HepG2 (cell line): ENCODE results near the gene KLK10. TPM values are rescaled to one million over a fixed set of nuclear protein-coding genes. Genes with fewer than 3 reads are reported as not detected.

ENCODE experiments used
- ATAC-seq: fragments of 200-7000 bp; cut with Tn5 transposase; 3 replicates; pipeline ENCODE4 v1.9.1; 2020; ENCODE audit warnings: mild to moderate bottlenecking, moderate library complexity
- BruUV-seq: library from RNA; stranded (reverse); fragments of 400-500 nt; replicated peaks from 2 replicates; lab custom pipeline; 2021; lab: Mats Ljungman, UMichigan
- CTCF ChIA-PET: fragments of 300-600 bp; formaldehyde crosslinking; extraction: SDS; loops from one replicate; lab custom pipeline; 2021; ENCODE audit warnings: low total read pairs, inconsistent platforms, low intra/inter-chr PET ratio; lab: Yijun Ruan, JAX
- POLR2A ChIA-PET: fragments of 350-600 bp; sonication (Branson Sonifier 250); formaldehyde crosslinking; loops from one replicate; lab custom pipeline; 2020; ENCODE audit warnings: antibody characterized with exemption, inconsistent platforms; lab: Yijun Ruan, JAX
- DNase-seq: peaks from one replicate; pipeline ENCODE4 v3.0.0-alpha.2; 2015; ENCODE audit warnings: low spot score
- FAIRE-seq: peaks from 3 replicates; lab custom pipeline; 2011; peaks lifted over from hg19 to GRCh38; lab: Jason Lieb, UNC
- H2AFZ ChIP-seq: one replicate; pipeline ENCODE4 v1.6.1; 2011; ENCODE audit warnings: low read length, inconsistent platforms
- H3K27ac ChIP-seq: fragments of 300-600 bp; 3 replicates; pipeline ENCODE4 v1.8.0; 2011; ENCODE audit warnings: mixed run types, mild to moderate bottlenecking, mixed read lengths, low read length, inconsistent platforms; ENCODE audit not compliant: insufficient read depth; ENCODE audit errors: extremely low read length
- H3K27me3 ChIP-seq, 2 experiments: fragments of 200-600 bp in 1 of 2; 2 replicates in 1 of 2; 3 replicates in 1 of 2; pipeline versions ENCODE4 v1.6.0 to v1.8.0; 2011; ENCODE audit warnings: low read length in 2 of 2, mild to moderate bottlenecking in 2 of 2, moderate library complexity in 2 of 2, inconsistent platforms in 1 of 2; ENCODE audit not compliant: insufficient read depth in 2 of 2, control insufficient read depth in 1 of 2
- H3K36me3 ChIP-seq, 2 experiments: fragments of 200-600 bp in 1 of 2; replicated peaks in 1 of 2; 2 replicates in 1 of 2; 3 replicates in 1 of 2; pipeline versions ENCODE4 v1.5.1 to v1.8.0; 2011; ENCODE audit warnings: low read length in 2 of 2, inconsistent platforms in 1 of 2; ENCODE audit not compliant: insufficient read depth in 2 of 2, control insufficient read depth in 1 of 2
- H3K4me1 ChIP-seq: 2 replicates; pipeline ENCODE4 v1.5.1; 2012; ENCODE audit warnings: low read length, inconsistent platforms; ENCODE audit not compliant: insufficient read depth
- H3K4me2 ChIP-seq: 2 replicates; pipeline ENCODE4 v1.6.0; 2011; ENCODE audit warnings: low read depth, low read length, inconsistent platforms
- H3K4me3 ChIP-seq, 3 experiments: fragments of 200-600 bp in 1 of 3; sonication (generic), shearing (Covaris generic) in 1 of 3; replicated peaks in 1 of 3; 2 replicates each; pipeline ENCODE4 v1.5.1; 2011 to 2016; ENCODE audit warnings: low read length in 3 of 3, inconsistent platforms in 2 of 3, low read depth in 2 of 3, mild to moderate bottlenecking in 2 of 3, control low read depth in 1 of 3, mixed read lengths in 1 of 3; ENCODE audit not compliant: insufficient read depth in 1 of 3
- H3K79me2 ChIP-seq: one replicate; pipeline ENCODE4 v1.6.1; 2011; ENCODE audit warnings: low read length, inconsistent platforms; ENCODE audit not compliant: insufficient read depth
- H3K9ac ChIP-seq: 2 replicates; pipeline ENCODE4 v1.6.0; 2011; ENCODE audit warnings: mild to moderate bottlenecking, low read depth, low read length, inconsistent platforms; ENCODE audit not compliant: insufficient read depth
- H3K9me3 ChIP-seq: 2 replicates; pipeline ENCODE4 v1.5.1; 2012; ENCODE audit warnings: mild to moderate bottlenecking, low read length
- H4K20me1 ChIP-seq: 2 replicates; pipeline ENCODE4 v1.6.0; 2011; ENCODE audit warnings: inconsistent platforms, mild to moderate bottlenecking, low read length, moderate library complexity; ENCODE audit not compliant: insufficient read depth
- ATF7 ChIP-seq, 2 experiments: fragments of 450-650 bp in 1 of 2; sonication (generic) in 1 of 2; formaldehyde crosslinking in 1 of 2; IDR thresholded peaks; 2 replicates each; pipeline versions ENCODE4 v1.4.0 to v1.6.1; 2016 to 2020; ENCODE audit warnings: antibody characterized with exemption in 1 of 2, mild to moderate bottlenecking in 1 of 2, missing genetic modification reagents in 1 of 2
- BCLAF1 ChIP-seq: fragments of 450-650 bp; IDR thresholded peaks from 2 replicates; pipeline ENCODE4 v1.6.1; 2017; ENCODE audit warnings: mild to moderate bottlenecking
- BRD4 ChIP-seq: sonication (generic); formaldehyde crosslinking; IDR thresholded peaks from 2 replicates; pipeline ENCODE4 v1.4.0; 2020; ENCODE audit warnings: missing genetic modification reagents
- HMG20B ChIP-seq: conservative IDR thresholded peaks from 2 replicates; pipeline ENCODE4 v1.6.1; 2016; ENCODE audit warnings: missing genetic modification reagents, missing compliant biosample characterization
- IRF2 ChIP-seq: IDR thresholded peaks from 2 replicates; pipeline ENCODE4 v1.6.1; 2018; ENCODE audit warnings: missing genetic modification reagents, missing compliant biosample characterization
- RBM22 ChIP-seq: fragments of 200-400 bp; formaldehyde crosslinking; optimal IDR thresholded peaks from 2 replicates; pipeline ENCODE3; 2017; ENCODE audit warnings: mild to moderate bottlenecking, low read length, moderate library complexity
- SMC3 ChIP-seq: IDR thresholded peaks from 2 replicates; pipeline ENCODE4 v1.6.1; 2011; ENCODE audit warnings: low read length, improper control_type of control experiment
- ZNF18 ChIP-seq: sonication (generic); formaldehyde crosslinking; IDR thresholded peaks from 2 replicates; pipeline ENCODE4 v1.8.0; 2022; ENCODE audit warnings: mild to moderate bottlenecking, missing genetic modification reagents; ENCODE audit not compliant: insufficient replicate concordance
- ZNF317 ChIP-seq: sonication (generic); formaldehyde crosslinking; IDR thresholded peaks from 2 replicates; pipeline ENCODE4 v1.5.0; 2020; ENCODE audit warnings: mild to moderate bottlenecking, missing genetic modification reagents
- ZNF580 ChIP-seq: IDR thresholded peaks from 2 replicates; pipeline ENCODE4 v1.6.1; 2016; ENCODE audit warnings: low read depth, borderline replicate concordance
- ZNF773 ChIP-seq: sonication (generic); formaldehyde crosslinking; IDR thresholded peaks from 2 replicates; pipeline ENCODE4 v1.4.0; 2020; ENCODE audit warnings: missing genetic modification reagents, borderline replicate concordance
- ZSCAN22 ChIP-seq: sonication (generic); formaldehyde crosslinking; IDR thresholded peaks from 2 replicates; pipeline ENCODE4 v1.4.0; 2020; ENCODE audit warnings: mild to moderate bottlenecking, missing genetic modification reagents
- WGBS: methylation state at CpG from one replicate; pipeline ENCODE4 v1.1.6; 2017; ENCODE audit warnings: low lambda C conversion rate; 5-methylcytosine and 5-hydroxymethylcytosine counted together
- in situ Hi-C: cut with HindIII; loops from 2 replicates; pipeline ENCODE4 v1.10.0; 2017; ENCODE audit warnings: low pct_unique_long_range_greater_than_20kb; ENCODE audit not compliant: extremely low pct_ligation_motif_present
- intact Hi-C: fragments of 100-400 bp; cut with micrococcal nuclease; formaldehyde crosslinking; loops from one replicate; pipeline ENCODE4 v1.10.0; 2022; ENCODE audit not compliant: unreplicated experiment
- polyA plus RNA-seq, 8 experiments: library from polyadenylated mRNA; depleted of rRNA in 3 of 8; stranded (reverse) in 7 of 8; unstranded in 1 of 8; fragments of >200 nt; fragmentation: Illumina TruSeq in 4 of 8; extraction: Trizol in 4 of 8; gene quantifications; 2 replicates each; pipeline versions ENCODE4 v1.2.1 to v1.2.3, GENCODE V29; 2011 to 2016; ENCODE audit warnings: low read depth in 4 of 8, missing spikeins in 1 of 8, mixed read lengths in 1 of 8; ENCODE audit not compliant: insufficient read depth in 1 of 8
- total RNA-seq, 5 experiments: library from RNA; depleted of rRNA; stranded (reverse); fragments of >200 nt; fragmentation: Illumina TruSeq; extraction: Trizol; gene quantifications; 2 replicates each; pipeline ENCODE4 v1.2.3, GENCODE V29; 2016; ENCODE audit warnings: low read depth in 1 of 5

The KLK10 gene
- total and polyA plus RNA-seq, 2 of the 13 experiments (the other 11 are each of a cell fraction or from before 2014, with no cell fraction given), result not detected

- ATAC-seq, result no peak
- in situ Hi-C loops, result no loop called here
- Histone ChIP-seq H3K4me1 (no peaks in the 10 kb centered on the region), H3K4me2 (peak overlapping the region; percentile 45), H4K20me1 (no peaks in the 10 kb centered on the region)
- BruUV-seq, result no TSS peak
- TF ChIP-seq ZSCAN22 (CRISPR knock-in tag), result peak; percentile 91
- no peak for TF ChIP-seq ATF7 (IDR thresholded peaks at IDR 0.05)
- no peak for TF ChIP-seq ATF7 (CRISPR knock-in tag; IDR thresholded peaks at IDR 0.05)
- TF ChIP-seq, all 625 proteins: peak for 1
- WGBS, result 8% methylated on average over 4 of the region's 7 CpGs
- no peaks in the 10 kb centered on the region for H3K79me2 ChIP-seq
- intact Hi-C loops, result no loop called here
- CTCF ChIA-PET, result no interaction called here
- H3K9ac ChIP-seq, result no peak overlapping the region
- POLR2A ChIA-PET, result no interaction called here
- FAIRE-seq (no peak), DNase-seq (no peak)
- no peaks in the 10 kb centered on the region for H3K9me3 ChIP-seq
- H2AFZ ChIP-seq, result no peak overlapping the region
- no peaks in the 10 kb centered on the region for H3K36me3 ChIP-seq
- no peak overlapping the region for H3K27ac ChIP-seq
- H3K27me3 ChIP-seq, result peaks cover 0 to 12% of the 10 kb centered on the region in 2 experiments; a peak in 4 of 5 replicates
- H3K4me3 ChIP-seq, result no peak overlapping the region; a peak in 1 of 6 replicates
Observed at GRCh38 chr19:50968716-50969412, 50.6 kb downstream of the KLK10 start.

- Histone ChIP-seq H2AFZ (no peak overlapping the region), H3K27ac (no peak overlapping the region), H3K4me1 (no peaks in the 10 kb centered on the region), H3K4me2 (no peak overlapping the region), H3K79me2 (no peaks in the 10 kb centered on the region), H3K9me3 (no peaks in the 10 kb centered on the region), H3K4me3 (no peak overlapping the region), H3K36me3 (no peaks in the 10 kb centered on the region), H3K9ac (no peak overlapping the region), H3K27me3 (peaks cover 0 to 12% of the 10 kb centered on the region in 2 experiments; a peak in 4 of 5 replicates), H4K20me1 (no peaks in the 10 kb centered on the region)
- intact Hi-C loops (no loop called here), in situ Hi-C loops (no loop called here)
- CTCF ChIA-PET, result no interaction called here
- DNase-seq, result no peak
- WGBS, result 35% methylated on average over 20 of the region's 20 CpGs
- no peak for FAIRE-seq
- ATAC-seq, result no peak
- POLR2A ChIA-PET, result no interaction called here
- no TSS peak for BruUV-seq
- TF ChIP-seq BRD4 (no peak), ZNF580 (no peak), ZNF317 (CRISPR knock-in tag) (no peak), ZNF18 (CRISPR knock-in tag) (no peak), RBM22 (no peak), ZNF773 (CRISPR knock-in tag) (no peak), BCLAF1 (no peak), IRF2 (CRISPR knock-in tag) (no peak), HMG20B (CRISPR knock-in tag) (no peak), SMC3 (no peak)
Observed at GRCh38 chr19:50967929-50968715, 51.4 kb downstream of the KLK10 start.
